IMR-90 (cell line): ENCODE data around the gene KLHL8. TPM values are rescaled to one million over a fixed set of nuclear protein-coding genes. Genes with fewer than 3 reads are reported as not detected.

ENCODE experiments used
- ATAC-seq: fragments of 200-7000 bp; cut with Tn5 transposase; 2 replicates; pipeline ENCODE4 v1.9.1; 2020; ENCODE audit warnings: low read depth, mild to moderate bottlenecking, moderate library complexity
- BruUV-seq: library from RNA; stranded (reverse); fragments of 400-500 nt; replicated peaks from 2 replicates; lab custom pipeline; 2021; lab: Mats Ljungman, UMichigan
- CTCF ChIA-PET: fragments of 300-600 bp; formaldehyde crosslinking; extraction: SDS; loops from one replicate; lab custom pipeline; 2021; ENCODE audit warnings: antibody characterized with exemption; lab: Yijun Ruan, JAX
- POLR2A ChIA-PET: fragments of 300-600 bp; sonication (Branson Sonifier 250); formaldehyde crosslinking; loops from one replicate; lab custom pipeline; 2022; ENCODE audit warnings: antibody characterized with exemption; ENCODE audit not compliant: unreplicated experiment; lab: Charles Lee
- DNase-seq: peaks from one replicate; pipeline ENCODE4 v3.0.0; 2013
- H2AFZ ChIP-seq: replicated peaks from 2 replicates; pipeline ENCODE3; 2013; ENCODE audit warnings: low read length, mild to moderate bottlenecking; ENCODE audit not compliant: poor library complexity
- H2AK5ac ChIP-seq: 2 replicates; pipeline ENCODE4 v1.6.1; 2013; ENCODE audit warnings: low read depth, low read length, inconsistent platforms
- H2AK9ac ChIP-seq: replicated peaks from 2 replicates; pipeline ENCODE3; 2013; ENCODE audit warnings: mild to moderate bottlenecking, low read depth, low read length, moderate library complexity; ENCODE audit not compliant: poor library complexity
- H2BK120ac ChIP-seq: 2 replicates; pipeline ENCODE4 v1.6.1; 2013; ENCODE audit warnings: low read depth, low read length, inconsistent platforms
- H2BK15ac ChIP-seq: 3 replicates; pipeline ENCODE4 v1.6.1; 2013; ENCODE audit warnings: low read depth, low read length, inconsistent platforms
- H2BK20ac ChIP-seq: 2 replicates; pipeline ENCODE4 v1.6.1; 2013; ENCODE audit warnings: low read depth, mild to moderate bottlenecking, inconsistent platforms, low read length, moderate library complexity
- H2BK5ac ChIP-seq: 2 replicates; pipeline ENCODE4 v1.6.1; 2013; ENCODE audit warnings: mild to moderate bottlenecking, low read depth, low read length, inconsistent platforms; ENCODE audit not compliant: poor library complexity, severe bottlenecking
- H3K14ac ChIP-seq: replicated peaks from 2 replicates; pipeline ENCODE4 v1.6.1; 2013; ENCODE audit warnings: low read depth, low read length, inconsistent platforms
- H3K18ac ChIP-seq: 2 replicates; pipeline ENCODE4 v1.6.1; 2013; ENCODE audit warnings: low read depth, low read length, control low read depth
- H3K23ac ChIP-seq: 2 replicates; pipeline ENCODE4 v1.6.1; 2013; ENCODE audit warnings: low read depth, low read length, inconsistent platforms
- H3K27ac ChIP-seq: 2 replicates; pipeline ENCODE4 v1.5.1; 2013; ENCODE audit warnings: mild to moderate bottlenecking, control low read depth, low read length; ENCODE audit not compliant: insufficient read depth
- H3K27me3 ChIP-seq: 2 replicates; pipeline ENCODE4 v1.6.1; 2013; ENCODE audit warnings: low read length; ENCODE audit not compliant: control insufficient read depth, insufficient read depth
- H3K36me3 ChIP-seq: 2 replicates; pipeline ENCODE4 v1.6.1; 2013; ENCODE audit warnings: low read length, mixed read lengths; ENCODE audit not compliant: control insufficient read depth, insufficient read depth
- H3K4ac ChIP-seq: 2 replicates; pipeline ENCODE4 v1.6.1; 2013; ENCODE audit warnings: low read depth, low read length, inconsistent platforms
- H3K4me1 ChIP-seq: 2 replicates; pipeline ENCODE4 v1.6.1; 2013; ENCODE audit warnings: low read length, mixed read lengths; ENCODE audit not compliant: control insufficient read depth, insufficient read depth
- H3K4me2 ChIP-seq: 2 replicates; pipeline ENCODE4 v1.6.1; 2013; ENCODE audit warnings: low read depth, mild to moderate bottlenecking, control low read depth, low read length, moderate library complexity
- H3K4me3 ChIP-seq: 2 replicates; pipeline ENCODE4 v1.5.1; 2013; ENCODE audit warnings: low read depth, mild to moderate bottlenecking, control low read depth, low read length, moderate library complexity; ENCODE audit not compliant: insufficient read depth
- H3K56ac ChIP-seq: 2 replicates; pipeline ENCODE4 v1.6.1; 2013; ENCODE audit warnings: low read length, inconsistent platforms; ENCODE audit not compliant: insufficient read depth; ENCODE audit errors: extremely low read depth
- H3K79me1 ChIP-seq, 2 experiments: 2 replicates each; pipeline ENCODE4 v1.6.1; 2013; ENCODE audit warnings: low read length in 2 of 2, inconsistent platforms in 1 of 2, low read depth in 1 of 2
- H3K9ac ChIP-seq: 2 replicates; pipeline ENCODE4 v1.6.1; 2013; ENCODE audit warnings: low read depth, low read length, control low read depth
- H3K9me1 ChIP-seq: 2 replicates; pipeline ENCODE4 v1.6.1; 2013; ENCODE audit warnings: low read length, inconsistent platforms; ENCODE audit not compliant: insufficient read depth
- H3K9me3 ChIP-seq: 2 replicates; pipeline ENCODE4 v1.6.1; 2013; ENCODE audit warnings: low read length; ENCODE audit not compliant: control insufficient read depth, insufficient read depth
- H4K20me1 ChIP-seq: 2 replicates; pipeline ENCODE4 v1.6.1; 2013; ENCODE audit warnings: low read length, inconsistent platforms; ENCODE audit not compliant: insufficient read depth
- H4K5ac ChIP-seq: 2 replicates; pipeline ENCODE4 v1.6.1; 2013; ENCODE audit warnings: mild to moderate bottlenecking, low read depth, low read length, control low read depth
- H4K8ac ChIP-seq, 2 experiments: 2 replicates each; pipeline ENCODE4 v1.6.1; 2013; ENCODE audit warnings: low read depth in 2 of 2, low read length in 2 of 2, control low read depth in 1 of 2, inconsistent platforms in 1 of 2
- H4K91ac ChIP-seq: 2 replicates; pipeline ENCODE4 v1.6.1; 2013; ENCODE audit warnings: low read depth, low read length, inconsistent platforms; ENCODE audit not compliant: insufficient read depth
- BHLHE40 ChIP-seq: fragments of 150-350 bp; IDR thresholded peaks from 2 replicates; pipeline ENCODE4 v1.6.1; 2016; ENCODE audit warnings: mild to moderate bottlenecking, low read depth, low read length
- CEBPB ChIP-seq: IDR thresholded peaks from 2 replicates; pipeline ENCODE4 v1.6.1; 2012; ENCODE audit warnings: low read depth, low read length, improper control_type of control experiment
- CHD1 ChIP-seq: IDR thresholded peaks from 2 replicates; pipeline ENCODE4 v1.6.1; 2012; ENCODE audit warnings: low read depth, low read length, improper control_type of control experiment
- ELK1 ChIP-seq: fragments of 150-350 bp; IDR thresholded peaks from 2 replicates; pipeline ENCODE4 v1.6.1; 2016; ENCODE audit warnings: low read depth, mild to moderate bottlenecking, low read length, moderate library complexity, borderline replicate concordance
- FOS ChIP-seq: fragments of 150-350 bp; IDR thresholded peaks from 2 replicates; pipeline ENCODE4 v1.6.1; 2016; ENCODE audit warnings: low read depth, low read length
- MAFK ChIP-seq: IDR thresholded peaks from 2 replicates; pipeline ENCODE4 v1.6.1; 2012; ENCODE audit warnings: low read depth, low read length, improper control_type of control experiment
- MAZ ChIP-seq: IDR thresholded peaks from 2 replicates; pipeline ENCODE4 v1.6.1; 2012; ENCODE audit warnings: low read depth, mild to moderate bottlenecking, low read length, improper control_type of control experiment, moderate library complexity, borderline replicate concordance
- MXI1 ChIP-seq: IDR thresholded peaks from 2 replicates; pipeline ENCODE4 v1.6.1; 2012; ENCODE audit warnings: low read depth, mild to moderate bottlenecking, low read length, moderate library complexity, borderline replicate concordance
- NFE2L2 ChIP-seq: fragments of 150-350 bp; IDR thresholded peaks from 2 replicates; pipeline ENCODE4 v1.6.1; 2016; ENCODE audit warnings: low read depth, mild to moderate bottlenecking, low read length
- POLR2A ChIP-seq: IDR thresholded peaks from 2 replicates; pipeline ENCODE4 v1.6.1; 2012; ENCODE audit warnings: mild to moderate bottlenecking, low read depth, low read length
- RAD21 ChIP-seq: IDR thresholded peaks from 2 replicates; pipeline ENCODE4 v1.6.1; 2012; ENCODE audit warnings: low read length, improper control_type of control experiment
- RCOR1 ChIP-seq: IDR thresholded peaks from 2 replicates; pipeline ENCODE4 v1.6.1; 2012; ENCODE audit warnings: mild to moderate bottlenecking, low read length, improper control_type of control experiment; ENCODE audit not compliant: insufficient replicate concordance
- RFX5 ChIP-seq: IDR thresholded peaks from 2 replicates; pipeline ENCODE4 v1.8.0; 2012; ENCODE audit warnings: low read depth, mild to moderate bottlenecking, low read length, moderate library complexity
- SMC3 ChIP-seq: fragments of 150-350 bp; IDR thresholded peaks from 2 replicates; pipeline ENCODE4 v1.6.1; 2016; ENCODE audit warnings: low read depth, mild to moderate bottlenecking, antibody characterized with exemption, low read length, moderate library complexity
- USF2 ChIP-seq: fragments of 150-350 bp; IDR thresholded peaks from 2 replicates; pipeline ENCODE4 v1.6.1; 2017; ENCODE audit warnings: mild to moderate bottlenecking, antibody characterized with exemption, low read length, low read depth
- WGBS, 2 experiments: methylation state at CpG; one replicate each; pipeline versions ENCODE4 v1.1.5 to v1.1.7; 2013; ENCODE audit warnings: missing lambda C conversion rate in 2 of 2; ENCODE audit not compliant: insufficient read length in 1 of 2; ENCODE audit errors: extremely low coverage in 2 of 2; 5-methylcytosine and 5-hydroxymethylcytosine counted together
- dilution Hi-C: fragments of 300-500 bp; cut with HindIII; formaldehyde crosslinking; loops from one replicate; pipeline ENCODE4 v1.14.3; 2018; ENCODE audit warnings: low sequenced_read_pairs; ENCODE audit not compliant: unreplicated experiment
- in situ Hi-C: fragments of 300-500 bp; cut with MboI; formaldehyde crosslinking; loops from 3 replicates; pipeline ENCODE4 v1.14.3; 2019; ENCODE audit warnings: low sequenced_read_pairs, inconsistent platforms, mixed read lengths
- intact Hi-C: fragments of 100-400 bp; cut with micrococcal nuclease; formaldehyde crosslinking; loops from 2 replicates; pipeline ENCODE4 v1.10.0; 2022
- polyA plus RNA-seq, 3 experiments: library from polyadenylated mRNA; depleted of rRNA; stranded (reverse); fragments of >200 nt; gene quantifications; 2 replicates each; pipeline ENCODE4 v1.2.3, GENCODE V29; 2012; ENCODE audit warnings: low replicate concordance in 1 of 3
- total RNA-seq: library from RNA; depleted of rRNA; stranded (reverse); fragments of >200 nt; gene quantifications from 2 replicates; pipeline ENCODE4 v1.2.3, GENCODE V29; 2012
- TF ChIP-seq, protein P1 (sequence below): conservative IDR thresholded peaks from 2 replicates; pipeline ENCODE4 v1.5.1; 2012; ENCODE audit warnings: mild to moderate bottlenecking, low read depth, low read length, improper control_type of control experiment

The KLHL8 gene
- total and polyA plus RNA-seq, 2 of the 4 experiments (the other 2 are of a cell fraction), result 3.1 to 9.5 TPM

DNA sequence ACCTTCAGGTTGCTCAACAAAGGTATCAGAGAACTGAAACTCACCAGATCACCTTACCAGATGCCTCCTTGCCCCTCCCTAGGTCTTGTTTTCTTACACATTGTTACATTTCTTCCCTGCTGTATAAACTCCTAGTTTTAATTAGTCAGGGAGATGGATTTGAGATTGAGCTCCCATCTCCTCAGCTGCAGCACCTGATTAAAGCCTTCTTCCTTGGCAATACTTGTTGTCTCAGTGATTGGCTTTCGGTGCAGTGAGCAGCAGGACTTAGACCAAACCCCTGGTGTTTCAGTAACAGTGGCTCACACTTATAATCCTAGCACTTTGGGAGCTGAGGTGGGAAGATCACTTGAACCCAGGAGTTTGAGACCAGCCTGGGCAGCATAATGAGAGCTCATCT is 42.5 kb upstream of the KLHL8 start:
- DNase-seq, result no peak

More for the DNA sequence above, 42.5 kb upstream of the KLHL8 start:
- no peaks in the 10 kb centered on the region for H3K4me1 ChIP-seq
- in situ Hi-C loops (no loop called here), dilution Hi-C loops (no loop called here), intact Hi-C loops (no loop called here)
- no peaks in the 10 kb centered on the region for H3K79me1 ChIP-seq
- H3K36me3 ChIP-seq, result no peaks in the 10 kb centered on the region
- no peak overlapping the region for H2AFZ ChIP-seq
- no peak overlapping the region for H3K18ac ChIP-seq
- no peak for TF ChIP-seq CHD1
- TF ChIP-seq, protein P1, sequence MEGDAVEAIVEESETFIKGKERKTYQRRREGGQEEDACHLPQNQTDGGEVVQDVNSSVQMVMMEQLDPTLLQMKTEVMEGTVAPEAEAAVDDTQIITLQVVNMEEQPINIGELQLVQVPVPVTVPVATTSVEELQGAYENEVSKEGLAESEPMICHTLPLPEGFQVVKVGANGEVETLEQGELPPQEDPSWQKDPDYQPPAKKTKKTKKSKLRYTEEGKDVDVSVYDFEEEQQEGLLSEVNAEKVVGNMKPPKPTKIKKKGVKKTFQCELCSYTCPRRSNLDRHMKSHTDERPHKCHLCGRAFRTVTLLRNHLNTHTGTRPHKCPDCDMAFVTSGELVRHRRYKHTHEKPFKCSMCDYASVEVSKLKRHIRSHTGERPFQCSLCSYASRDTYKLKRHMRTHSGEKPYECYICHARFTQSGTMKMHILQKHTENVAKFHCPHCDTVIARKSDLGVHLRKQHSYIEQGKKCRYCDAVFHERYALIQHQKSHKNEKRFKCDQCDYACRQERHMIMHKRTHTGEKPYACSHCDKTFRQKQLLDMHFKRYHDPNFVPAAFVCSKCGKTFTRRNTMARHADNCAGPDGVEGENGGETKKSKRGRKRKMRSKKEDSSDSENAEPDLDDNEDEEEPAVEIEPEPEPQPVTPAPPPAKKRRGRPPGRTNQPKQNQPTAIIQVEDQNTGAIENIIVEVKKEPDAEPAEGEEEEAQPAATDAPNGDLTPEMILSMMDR, result no peak
- no peak for TF ChIP-seq CEBPB
- TF ChIP-seq BHLHE40, result no peak
- TF ChIP-seq RCOR1, result no peak
- TF ChIP-seq SMC3, result no peak
- no peak for TF ChIP-seq POLR2A
- no peak for TF ChIP-seq NFE2L2
- no peak for TF ChIP-seq MAFK
- TF ChIP-seq RAD21, result no peak
- TF ChIP-seq MAZ, result no peak
- no peak for TF ChIP-seq MXI1
- TF ChIP-seq FOS, result no peak
- TF ChIP-seq RFX5, result no peak
- no peak for TF ChIP-seq ELK1
- TF ChIP-seq USF2, result no peak
- no peak overlapping the region for H3K23ac ChIP-seq
- H3K27me3 ChIP-seq, result peaks cover 2% of the 10 kb centered on the region
- no peak overlapping the region for H2BK20ac ChIP-seq
- no peak overlapping the region for H2BK120ac ChIP-seq
- H2AK9ac ChIP-seq, result no peak overlapping the region
- POLR2A ChIA-PET, result no interaction called here
- no peak overlapping the region for H3K27ac ChIP-seq
- no peak overlapping the region for H3K4me3 ChIP-seq
- no peak overlapping the region for H3K9ac ChIP-seq
- H3K56ac ChIP-seq, result no peak overlapping the region
- no TSS peak for BruUV-seq
- no peaks in the 10 kb centered on the region for H4K20me1 ChIP-seq
- no peak overlapping the region for H4K91ac ChIP-seq
- no peak overlapping the region for H3K14ac ChIP-seq
- H2BK15ac ChIP-seq, result no peak overlapping the region
- H3K4me2 ChIP-seq, result no peak overlapping the region
- H3K9me1 ChIP-seq, result no peaks in the 10 kb centered on the region
- CTCF ChIA-PET, result no interaction called here
- H4K5ac ChIP-seq, result no peak overlapping the region
- H3K4ac ChIP-seq, result no peak overlapping the region
- no peak for ATAC-seq
- H3K9me3 ChIP-seq, result no peaks in the 10 kb centered on the region
- no peak overlapping the region for H4K8ac ChIP-seq
- no CpG with 5 or more reads among the region's 1 CpG for WGBS, 2 experiments
- H2BK5ac ChIP-seq, result no peak overlapping the region
- no peak overlapping the region for H2AK5ac ChIP-seq
